Measurements from ENCODE around the gene THOP1.

Gene THOP1

GRCh38 chr19:2804156-2805004 is 19.1 kb downstream of the THOP1 start:
- no peak for DNase-seq (ENCODE audit: low read depth)

GRCh38 chr19:2805261-2805900 is 20.1 kb downstream of the THOP1 start:
- DNase-seq (ENCODE audit: low read depth) = no peak

- no peak for DNase-seq (ENCODE audit: low read depth)
Measured at GRCh38 chr19:2805991-2806649, 20.8 kb downstream of the THOP1 start.

GRCh38 chr19:2806736-2807378 is 21.6 kb downstream of the THOP1 start:
- DNase-seq (ENCODE audit: low read depth) = no peak

- no peak for DNase-seq (ENCODE audit: low read depth)
Measured at GRCh38 chr19:2807379-2808128, 22.3 kb downstream of the THOP1 start.

- DNase-seq (ENCODE audit: low read depth) = no peak
Measured at GRCh38 chr19:2808129-2808941, 23.0 kb downstream of the THOP1 start.

GRCh38 chr19:2809387-2810140 is 24.3 kb downstream of the THOP1 start:
- no peak for DNase-seq (ENCODE audit: low read depth)

GRCh38 chr19:2810141-2811091 is 25.1 kb downstream of the THOP1 start:
- no peak for DNase-seq (ENCODE audit: low read depth)

GRCh38 chr19:2811221-2811722 is 26.0 kb downstream of the THOP1 start:
- no peak for DNase-seq (ENCODE audit: low read depth)

GRCh38 chr19:2811735-2812413 is 26.6 kb downstream of the THOP1 start:
- no peak for DNase-seq (ENCODE audit: low read depth)

- no peak for DNase-seq (ENCODE audit: low read depth)
Measured at GRCh38 chr19:2812414-2813234, 27.3 kb downstream of the THOP1 start.

- DNase-seq (ENCODE audit: low read depth) = no peak
Measured at GRCh38 chr19:2813235-2814160, 28.2 kb downstream of the THOP1 start.

GRCh38 chr19:2814426-2814825 is 29.1 kb downstream of the THOP1 start:
- no peak for DNase-seq (ENCODE audit: low read depth)

GRCh38 chr19:2815191-2815614 is 29.9 kb downstream of the THOP1 start:
- DNase-seq (ENCODE audit: low read depth) = no peak

GRCh38 chr19:2815923-2816322 is 30.6 kb downstream of the THOP1 start:
- no peak for DNase-seq (ENCODE audit: low read depth)

- no peak for DNase-seq (ENCODE audit: low read depth)
Measured at GRCh38 chr19:2816641-2817040, 31.3 kb downstream of the THOP1 start.
